GM13976 (cell line): ENCODE measurements around the gene LIPJ.
A peak's percentile ranks its signal among the peaks of the same experiment; 100 is the strongest.

Experiments
- DNase-seq: peaks from one replicate; pipeline ENCODE4 v3.0.0; 2012; ENCODE audit warnings: low spot score
- CTCF ChIP-seq: IDR thresholded peaks from 2 replicates; pipeline ENCODE4 v1.5.1; 2012; ENCODE audit warnings: borderline replicate concordance, mild to moderate bottlenecking; ENCODE audit not compliant: insufficient read depth; ENCODE audit errors: extremely low read depth, missing control alignments, control extremely low read depth
- in situ Hi-C: fragments of 300-500 bp; cut with MboI; formaldehyde crosslinking; loops from one replicate; pipeline ENCODE4 v1.12.0; 2022; ENCODE audit warnings: low sequenced_read_pairs, mixed read lengths, inconsistent platforms; ENCODE audit not compliant: unreplicated experiment

Gene LIPJ

GRCh38 chr10:88557256-88557655 lies 29.3 kb upstream of the LIPJ start:
- DNase-seq, result no peak
- no peak for TF ChIP-seq CTCF
- in situ Hi-C loops, result loop anchor here (10.0 kb wide), 2 partner anchors 442 to 702 kb away; no protein-coding TSS in a partner anchor

GRCh38 chr10:88557658-88558057 lies 28.9 kb upstream of the LIPJ start:
- in situ Hi-C loops, result loop anchor here (10.0 kb wide), 2 partner anchors 443 to 703 kb away; no protein-coding TSS in a partner anchor
- no peak for DNase-seq
- TF ChIP-seq CTCF, result no peak

GRCh38 chr10:88562152-88562551 lies 24.4 kb upstream of the LIPJ start:
- DNase-seq, result no peak
- in situ Hi-C loops, result loop anchor here (10.0 kb wide), 2 partner anchors 253 to 373 kb away; no protein-coding TSS in a partner anchor
- TF ChIP-seq CTCF, result no peak

GRCh38 chr10:88565072-88565471 lies 21.5 kb upstream of the LIPJ start:
- in situ Hi-C loops, result loop anchor here (10.0 kb wide), 2 partner anchors 250 to 370 kb away; no protein-coding TSS in a partner anchor

GRCh38 chr10:88582411-88582805 lies 4.2 kb upstream of the LIPJ start:
- in situ Hi-C loops, result no loop called here
- TF ChIP-seq CTCF, result no peak
- no peak for DNase-seq

More at GRCh38 chr10:88565072-88565471, 21.5 kb upstream of the LIPJ start:
- peak; percentile 20 for TF ChIP-seq CTCF
- peak; percentile 27 for DNase-seq

- in situ Hi-C loops, result no loop called here
- TF ChIP-seq CTCF, result peak; percentile 89
- DNase-seq, result peak; percentile 76
Measured at GRCh38 chr10:88582806-88583583, 3.6 kb upstream of the LIPJ start, which contains the start of gene RNLS. RNLS (minus strand) TSS chr10:88583318.
